ENCODE data around the gene LPAR2.

LPAR2 gene

GRCh38 chr19:19597809-19598306 is 30.2 kb downstream of the LPAR2 start:
- DNase-seq (ENCODE audit: low spot score): peak; percentile 72

- peak; percentile 29 for DNase-seq (ENCODE audit: low spot score)
Observed at GRCh38 chr19:19595171-19595701, 32.8 kb downstream of the LPAR2 start.

- DNase-seq (ENCODE audit: low spot score): no peak
Observed at GRCh38 chr19:19594381-19594780, 33.6 kb downstream of the LPAR2 start.

- no peak for DNase-seq (ENCODE audit: low spot score)
Observed at GRCh38 chr19:19592690-19593089, 35.3 kb downstream of the LPAR2 start.

- DNase-seq (ENCODE audit: low spot score): peak; percentile 58
Observed at GRCh38 chr19:19591133-19591825, 36.7 kb downstream of the LPAR2 start.

GRCh38 chr19:19588546-19588945 is 39.5 kb downstream of the LPAR2 start:
- no peak for DNase-seq (ENCODE audit: low spot score)

GRCh38 chr19:19587771-19588170 is 40.2 kb downstream of the LPAR2 start:
- DNase-seq (ENCODE audit: low spot score): no peak

GRCh38 chr19:19584356-19584755 is 43.7 kb downstream of the LPAR2 start:
- no peak for DNase-seq (ENCODE audit: low spot score)

GRCh38 chr19:19582471-19582870 is 45.5 kb downstream of the LPAR2 start:
- no peak for DNase-seq (ENCODE audit: low spot score)

GRCh38 chr19:19581391-19581790 is 46.6 kb downstream of the LPAR2 start:
- DNase-seq (ENCODE audit: low spot score): no peak

- no peak for DNase-seq (ENCODE audit: low spot score)
Observed at GRCh38 chr19:19580418-19580817, 47.6 kb downstream of the LPAR2 start.

GRCh38 chr19:19579533-19580361 is 48.3 kb downstream of the LPAR2 start:
- DNase-seq (ENCODE audit: low spot score): no peak

- no peak for DNase-seq (ENCODE audit: low spot score)
Observed at GRCh38 chr19:19578252-19578651, 49.8 kb downstream of the LPAR2 start.

GRCh38 chr19:19575411-19575810 is 52.6 kb downstream of the LPAR2 start:
- DNase-seq (ENCODE audit: low spot score): no peak

All from germinal center (tissue), 1 donor.